ENCODE data around the gene ZNF512B.
"Not testable (repeated sequence)": the region's sequence is repeated elsewhere in the genome, so short reads cannot be mapped to it uniquely, and the experiment has no call there.

The ZNF512B gene

DNA sequence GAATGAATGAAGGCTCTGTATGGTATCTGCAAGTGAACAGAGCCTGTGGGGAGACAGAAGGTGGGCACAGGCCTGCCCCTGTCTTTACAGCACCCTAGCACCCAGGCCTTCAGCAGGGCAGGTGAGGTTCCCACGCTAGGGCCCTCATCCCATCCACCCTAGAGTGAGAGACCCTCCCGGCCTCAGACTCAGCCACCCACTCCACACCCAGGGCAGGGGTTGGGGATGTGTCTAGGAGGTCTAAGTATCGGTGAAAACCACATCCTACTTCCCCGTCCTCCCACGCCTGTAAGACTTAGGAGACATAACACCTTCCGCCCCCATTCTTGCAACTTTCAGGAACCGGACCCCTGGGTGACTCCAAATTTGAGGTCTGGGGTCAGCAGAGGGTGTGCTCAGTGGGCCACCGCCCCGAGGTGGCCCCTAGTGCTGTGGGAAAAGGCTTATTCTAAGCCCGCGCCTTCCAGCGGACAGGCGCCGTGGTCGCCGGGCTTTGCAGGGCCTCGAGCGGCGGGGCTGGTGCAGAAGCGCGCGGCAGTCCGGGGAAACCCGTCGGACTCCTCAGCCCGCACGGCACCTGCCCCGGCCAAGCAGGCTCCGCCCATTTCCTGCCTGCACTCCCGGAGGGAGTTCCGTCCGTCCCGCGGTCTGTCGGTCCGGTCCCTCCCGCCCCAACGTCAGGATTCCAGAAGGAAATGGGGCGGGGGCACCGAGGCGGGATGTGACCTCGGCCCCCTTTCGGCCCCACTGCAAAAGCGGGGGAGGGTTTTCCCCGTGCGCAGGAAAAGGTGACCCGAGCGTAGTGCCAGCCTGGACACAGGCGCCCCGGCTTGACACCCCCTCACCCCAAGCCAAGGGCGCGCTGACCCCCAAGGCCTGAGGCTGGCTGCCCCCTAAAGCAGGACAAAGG is 8.8 kb upstream of the ZNF512B start:
- DNase-seq = no peak

- DNase-seq = no peak
Measured at GRCh38 chr20:63977739-63978276, 8.1 kb upstream of the ZNF512B start.

- DNase-seq = no peak
Measured at GRCh38 chr20:63976980-63977738, 7.4 kb upstream of the ZNF512B start.

DNA sequence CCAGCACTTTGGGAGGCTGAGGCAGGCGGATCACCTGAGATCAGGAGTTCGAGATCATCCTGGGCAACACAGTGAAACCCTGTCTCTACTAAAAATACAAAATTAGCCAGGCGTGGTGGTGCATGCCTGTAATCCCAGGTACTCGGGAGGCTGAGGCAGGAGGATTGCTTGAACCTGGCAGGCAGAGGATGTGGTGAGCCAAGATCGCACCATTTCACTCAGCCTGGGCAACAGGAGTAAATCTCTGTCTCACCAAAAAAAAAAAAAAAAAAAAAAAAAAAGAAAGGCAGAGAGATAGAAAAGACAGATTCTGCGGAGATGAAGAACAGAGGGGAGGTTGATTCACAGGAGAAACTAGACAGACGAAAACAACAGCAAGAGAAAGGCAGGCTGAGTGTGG is 6.8 kb upstream of the ZNF512B start:
- not testable (repeated sequence) for DNase-seq

DNA sequence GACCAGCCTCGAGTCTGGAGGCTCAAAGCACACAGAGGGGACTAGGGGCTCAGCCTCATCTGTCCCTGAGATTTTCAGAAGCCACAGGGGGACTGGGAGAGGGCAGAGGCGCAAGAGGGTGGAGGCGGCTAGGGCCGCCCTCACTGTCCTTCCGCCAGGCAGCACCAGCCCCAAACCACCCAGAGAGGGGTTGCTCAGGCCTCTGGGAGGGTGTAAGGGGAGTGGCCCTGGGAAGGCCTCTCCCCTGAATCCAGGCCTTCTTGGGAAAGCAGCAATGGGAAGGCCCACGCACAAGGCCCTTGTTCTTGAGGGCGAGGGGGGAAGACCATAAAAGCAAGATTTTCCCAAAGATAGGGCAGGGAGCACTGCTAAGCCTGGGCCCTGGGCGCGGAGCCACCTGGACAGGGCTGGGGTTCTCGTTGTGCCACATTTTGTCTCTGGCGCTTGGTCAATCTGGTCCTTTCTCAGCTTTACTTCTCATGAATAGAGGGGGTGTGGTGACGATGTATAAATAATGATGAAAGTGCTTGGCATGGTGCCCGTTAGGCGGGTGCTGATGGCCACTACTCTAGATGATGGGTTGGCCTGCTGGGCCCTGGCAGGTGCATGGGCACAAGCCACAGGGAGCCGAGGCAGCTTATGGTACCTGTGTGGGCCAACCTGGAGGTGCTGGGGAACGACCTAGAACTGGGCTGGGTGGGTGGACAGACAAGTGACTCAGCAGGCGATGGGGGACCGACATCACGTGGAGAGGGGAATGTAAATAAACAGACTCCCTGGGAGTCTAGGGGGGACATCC is 4.9 kb upstream of the ZNF512B start:
- no peak for DNase-seq

- DNase-seq = peak; percentile 60
Measured at GRCh38 chr20:63973636-63974401, 4.1 kb upstream of the ZNF512B start.

DNA sequence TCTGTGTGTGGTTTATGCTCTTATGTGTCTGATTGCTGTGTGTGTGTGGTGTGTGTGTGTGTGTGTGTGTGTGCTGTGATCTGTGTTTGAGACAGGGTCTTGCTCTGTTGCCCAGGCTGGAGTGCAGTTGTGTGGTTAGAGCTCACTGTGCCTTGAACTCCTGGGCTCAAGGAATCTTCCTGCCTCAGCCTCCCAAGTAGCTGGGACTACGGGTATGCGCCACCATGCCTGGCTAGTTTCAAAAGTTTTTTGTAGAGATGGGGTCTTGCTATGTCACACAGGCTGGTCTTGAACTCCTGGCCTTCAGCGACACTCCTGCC is 3.4 kb upstream of the ZNF512B start:
- no peak for DNase-seq

GRCh38 chr20:63972312-63973159 is 2.8 kb upstream of the ZNF512B start:
- no peak for DNase-seq

- DNase-seq = not testable (repeated sequence)
Measured at GRCh38 chr20:63971960-63972311, 2.2 kb upstream of the ZNF512B start.

DNA sequence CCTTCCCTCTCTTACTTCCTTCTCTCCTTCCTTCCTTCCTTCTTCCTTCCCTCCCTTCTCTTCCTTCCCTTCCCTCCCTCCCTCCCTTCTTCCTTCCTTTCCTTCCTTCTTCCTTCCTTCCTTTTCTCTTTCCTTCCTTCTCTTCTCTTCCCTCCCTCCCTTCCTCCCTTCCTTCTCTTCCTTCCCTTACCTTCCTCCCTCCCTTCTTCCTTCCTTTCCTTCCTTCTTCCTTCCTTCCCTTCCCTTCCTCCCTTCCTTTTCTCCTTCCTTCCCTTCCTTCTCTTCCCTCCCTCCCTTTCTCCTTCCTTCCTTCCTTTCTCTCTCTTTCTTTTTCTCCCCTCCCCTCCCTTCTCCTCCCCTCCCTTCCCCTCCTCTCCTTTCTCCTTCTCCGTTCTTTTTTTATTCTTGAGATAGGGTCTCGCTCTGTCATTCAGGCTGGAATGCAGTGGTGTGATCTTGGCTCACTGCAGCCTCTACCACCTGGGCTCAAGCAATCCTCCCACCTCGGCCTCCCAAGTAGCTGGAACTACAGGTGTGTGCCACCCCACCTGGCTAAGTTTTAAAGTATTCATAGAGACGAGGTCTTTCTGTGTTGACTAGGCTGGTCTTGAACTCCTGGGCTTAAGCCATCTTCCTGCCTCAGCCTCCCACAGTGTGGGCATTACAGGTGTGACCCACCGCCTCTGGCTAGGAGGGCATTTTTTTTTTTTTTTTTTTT is 1.1 kb upstream of the ZNF512B start:
- no peak for DNase-seq

GRCh38 chr20:63968928-63969760 is 586 bp downstream of the ZNF512B start:
- no peak for DNase-seq

- no peak for DNase-seq
Measured at GRCh38 chr20:63968136-63968927, 1.4 kb downstream of the ZNF512B start.

GRCh38 chr20:63967330-63968135 is 2.2 kb downstream of the ZNF512B start:
- DNase-seq = no peak

DNA sequence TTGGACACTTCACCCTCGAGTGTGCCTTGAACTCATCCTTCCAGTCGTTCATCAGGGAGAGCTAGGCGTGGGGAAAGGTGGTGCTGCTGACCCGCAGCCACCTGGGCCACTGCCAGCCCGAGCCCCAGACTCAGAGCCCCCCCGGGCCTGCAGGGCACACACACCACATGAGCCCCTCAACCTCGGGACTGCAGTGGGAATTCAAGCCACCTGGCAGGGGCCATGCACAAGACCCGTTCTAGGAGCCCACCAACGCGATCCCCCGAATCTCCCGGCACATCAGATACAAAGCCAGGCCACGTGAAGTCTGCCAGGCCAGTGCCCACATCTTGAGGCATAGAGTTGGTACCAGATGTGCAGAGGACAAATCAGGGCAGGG is 2.8 kb downstream of the ZNF512B start:
- DNase-seq = no peak

- DNase-seq = no peak
Measured at GRCh38 chr20:63966172-63966943, 3.4 kb downstream of the ZNF512B start.

DNA sequence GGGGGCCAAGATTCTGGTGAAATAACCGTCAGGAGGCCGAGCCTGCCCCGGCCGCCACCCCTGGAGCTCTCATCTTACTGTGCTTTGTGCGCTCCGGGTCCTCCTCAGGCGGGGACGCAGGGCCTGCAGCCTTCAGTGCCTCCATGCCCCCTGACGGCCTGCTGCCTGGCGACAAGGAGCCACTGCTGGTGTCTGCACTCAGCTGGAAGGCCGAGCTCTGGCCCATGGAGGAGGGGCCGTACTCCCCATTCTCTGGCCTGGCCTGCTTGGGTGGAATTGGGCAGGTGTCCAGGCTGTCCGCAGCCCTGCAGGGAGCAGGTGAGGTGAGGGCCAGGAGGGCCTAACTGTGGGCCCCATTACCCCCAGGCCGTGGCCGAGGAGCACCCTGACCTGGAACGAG is 5.3 kb downstream of the ZNF512B start:
- no peak for DNase-seq

DNA sequence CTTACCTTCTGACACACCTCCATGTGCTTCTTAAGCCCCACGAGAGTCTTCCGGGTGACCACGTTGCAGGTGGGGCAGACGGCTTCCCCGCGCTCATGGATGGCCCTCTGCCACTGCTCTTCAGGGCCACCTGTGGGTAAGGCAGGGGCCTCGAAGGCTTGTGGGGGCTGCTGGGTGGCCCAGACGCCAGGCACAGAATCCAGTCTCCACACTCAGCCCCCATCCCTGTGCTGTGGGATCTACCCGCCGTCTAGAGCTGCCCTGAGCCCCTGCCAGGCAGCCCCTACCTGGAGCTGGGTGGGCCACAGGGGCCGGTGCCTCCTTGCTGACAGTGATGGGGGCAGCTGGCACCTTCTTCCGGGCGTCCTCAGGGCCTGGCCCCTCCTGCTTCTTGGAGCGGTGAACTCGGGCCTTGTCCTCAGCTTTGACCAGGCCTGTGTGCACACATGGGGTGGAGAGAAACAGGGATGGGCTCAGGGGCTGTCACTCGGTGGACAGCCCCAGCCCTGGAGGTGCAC is 5.9 kb downstream of the ZNF512B start:
- no peak for DNase-seq
